PC-3 (cell line): ENCODE data around the gene HAUS7. TPM values are rescaled to one million over a fixed set of nuclear protein-coding genes. Genes with fewer than 3 reads are reported as not detected.

Experiments
- ATAC-seq: fragments of 200-7000 bp; cut with Tn5 transposase; 2 replicates; pipeline ENCODE4 v1.9.1; 2020; ENCODE audit warnings: mild to moderate bottlenecking, moderate library complexity
- BruUV-seq: library from RNA; stranded (reverse); fragments of 400-500 nt; replicated peaks from 2 replicates; lab custom pipeline; 2021; lab: Mats Ljungman, UMichigan
- CTCF ChIA-PET: fragments of 300-600 bp; sonication (Branson Sonifier 250); formaldehyde crosslinking; loops from one replicate; lab custom pipeline; 2022; ENCODE audit warnings: antibody characterized with exemption; lab: Charles Lee
- POLR2A ChIA-PET: fragments of 300-600 bp; sonication (Branson Sonifier 250); formaldehyde crosslinking; loops from one replicate; lab custom pipeline; 2022; ENCODE audit warnings: antibody characterized with exemption; ENCODE audit not compliant: unreplicated experiment; lab: Charles Lee
- DNase-seq: peaks from one replicate; pipeline ENCODE4 v3.0.0-alpha.2; 2015
- H2AFZ ChIP-seq: fragments of 300-600 bp; sonication (generic); 2 replicates; pipeline ENCODE4 v1.6.0; 2016; ENCODE audit warnings: antibody characterized with exemption, low read length
- H3F3A ChIP-seq: fragments of 300-600 bp; sonication (generic); one replicate; pipeline ENCODE4 v1.6.0; 2017; ENCODE audit warnings: antibody characterized with exemption, low read length, control low read depth, mild to moderate bottlenecking; ENCODE audit not compliant: unreplicated experiment
- H3K27ac ChIP-seq: fragments of 300-600 bp; sonication (generic); 2 replicates; pipeline ENCODE4 v1.5.1; 2016; ENCODE audit warnings: mild to moderate bottlenecking, low read length
- H3K27me3 ChIP-seq: fragments of 300-600 bp; sonication (generic); 2 replicates; pipeline ENCODE4 v1.6.1; 2016; ENCODE audit warnings: low read length, mixed read lengths
- H3K36me3 ChIP-seq: fragments of 300-600 bp; sonication (generic); 2 replicates; pipeline ENCODE4 v1.6.1; 2016; ENCODE audit warnings: low read depth, mixed run types, low read length, mixed read lengths
- H3K4me1 ChIP-seq: fragments of 300-600 bp; sonication (generic); 2 replicates; pipeline ENCODE4 v1.5.1; 2016; ENCODE audit warnings: low read length; ENCODE audit not compliant: insufficient read depth
- H3K4me2 ChIP-seq: fragments of 300-600 bp; sonication (generic); 2 replicates; pipeline ENCODE4 v1.6.0; 2016; ENCODE audit warnings: low read length
- H3K4me3 ChIP-seq: fragments of 300-600 bp; sonication (generic); 2 replicates; pipeline ENCODE4 v1.5.1; 2016; ENCODE audit warnings: mild to moderate bottlenecking, low read length, mixed read lengths
- H3K79me2 ChIP-seq: fragments of 300-600 bp; sonication (generic); 2 replicates; pipeline ENCODE4 v1.6.1; 2017; ENCODE audit warnings: low read length, mixed read lengths
- H3K9ac ChIP-seq: fragments of 300-600 bp; sonication (generic); 2 replicates; pipeline ENCODE4 v1.6.0; 2016; ENCODE audit warnings: mild to moderate bottlenecking, low read length
- H3K9me2 ChIP-seq: fragments of 300-600 bp; sonication (generic); replicated peaks from 2 replicates; pipeline ENCODE4 v1.6.1; 2016; ENCODE audit warnings: mixed run types, low read length, mixed read lengths
- H3K9me3 ChIP-seq: fragments of 300-600 bp; sonication (generic); 2 replicates; pipeline ENCODE4 v1.6.1; 2016; ENCODE audit warnings: low read length, mixed read lengths
- H4K20me1 ChIP-seq: fragments of 300-600 bp; sonication (generic); 2 replicates; pipeline ENCODE4 v1.6.1; 2016; ENCODE audit warnings: low read length, mixed read lengths
- EZH2 ChIP-seq: fragments of 300-600 bp; sonication (generic); IDR thresholded peaks from one replicate; pipeline ENCODE4 v1.6.1; 2017; ENCODE audit warnings: antibody characterized with exemption, mild to moderate bottlenecking, low read length; ENCODE audit not compliant: unreplicated experiment
- EZH2phosphoT487 ChIP-seq: fragments of 300-600 bp; sonication (generic); IDR thresholded peaks from 2 replicates; pipeline ENCODE4 v1.6.1; 2018; ENCODE audit warnings: mild to moderate bottlenecking, antibody characterized with exemption, low read length, borderline replicate concordance
- intact Hi-C: fragments of 100-400 bp; cut with micrococcal nuclease; formaldehyde crosslinking; loops from 2 replicates; pipeline ENCODE4 v1.9.0; 2023
- total RNA-seq: library from RNA; depleted of rRNA; stranded (reverse); fragments of >200 nt; gene quantifications from 2 replicates; pipeline ENCODE4 v1.2.3, GENCODE V29; 2014
- TF ChIP-seq, protein P1 (sequence below): fragments of 300-600 bp; sonication (generic); conservative IDR thresholded peaks from 2 replicates; pipeline ENCODE4 v1.5.1; 2017; ENCODE audit warnings: antibody characterized with exemption, low read depth, mild to moderate bottlenecking, low read length

Gene HAUS7
- total RNA-seq, 1 experiment from 2014 or later, result 46.0 TPM

DNA sequence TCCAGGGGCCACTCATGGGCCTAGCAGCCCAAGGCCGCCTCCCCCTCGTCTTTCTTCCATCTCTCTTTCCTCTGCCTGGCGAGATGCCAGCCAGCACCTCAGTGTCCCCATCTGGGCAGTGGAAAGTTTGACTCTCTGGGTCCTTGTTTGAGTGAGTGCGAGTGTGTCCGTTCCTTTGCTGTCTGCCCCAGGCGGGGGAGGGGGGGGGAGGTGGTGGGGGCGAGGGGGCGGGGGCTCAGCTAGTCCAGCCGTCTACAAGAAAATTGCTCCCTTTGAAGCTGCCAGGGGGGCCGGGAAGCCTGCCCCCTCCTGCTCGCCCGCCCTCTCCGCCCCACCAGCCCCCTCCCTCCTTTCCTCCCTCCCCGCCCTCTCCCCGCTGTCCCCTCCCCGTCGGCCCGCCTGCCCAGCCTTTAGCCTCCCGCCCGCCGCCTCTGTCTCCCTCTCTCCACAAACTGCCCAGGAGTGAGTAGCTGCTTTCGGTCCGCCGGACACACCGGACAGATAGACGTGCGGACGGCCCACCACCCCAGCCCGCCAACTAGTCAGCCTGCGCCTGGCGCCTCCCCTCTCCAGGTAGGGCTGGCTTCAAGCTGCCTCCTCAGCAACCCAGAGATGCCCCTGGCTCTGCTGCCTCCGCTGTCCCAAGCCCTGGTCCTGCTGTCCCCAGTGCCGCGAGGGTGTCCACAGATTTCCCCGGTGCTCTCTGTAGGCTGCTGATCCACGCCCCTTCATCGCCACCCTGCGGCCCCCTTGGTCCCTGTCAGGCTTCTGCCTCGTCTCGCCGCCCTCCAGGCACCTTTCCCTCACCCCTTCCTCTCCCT lies 24.4 kb upstream of the HAUS7 start, which contains the start of gene BGN:
TSS of gene BGN (plus strand) at position 440 of the 821 bp plus-strand sequence. CDS start 9,652 bp downstream, outside the sequence.
- no peak within 1 kb of the TSS for H3K27ac ChIP-seq
- no peak within 1 kb of the TSS for H3K9ac ChIP-seq
- H3F3A ChIP-seq, result no peaks in the 10 kb centered on the region
- H2AFZ ChIP-seq, result no peak within 1 kb of the TSS
- no peaks in the 10 kb centered on the region for H3K9me2 ChIP-seq
- no peaks in the 10 kb centered on the region for H3K9me3 ChIP-seq
- H3K4me2 ChIP-seq, result no peak within 1 kb of the TSS
- ATAC-seq (peak; percentile 37), DNase-seq (no peak)
- TF ChIP-seq, protein P1, sequence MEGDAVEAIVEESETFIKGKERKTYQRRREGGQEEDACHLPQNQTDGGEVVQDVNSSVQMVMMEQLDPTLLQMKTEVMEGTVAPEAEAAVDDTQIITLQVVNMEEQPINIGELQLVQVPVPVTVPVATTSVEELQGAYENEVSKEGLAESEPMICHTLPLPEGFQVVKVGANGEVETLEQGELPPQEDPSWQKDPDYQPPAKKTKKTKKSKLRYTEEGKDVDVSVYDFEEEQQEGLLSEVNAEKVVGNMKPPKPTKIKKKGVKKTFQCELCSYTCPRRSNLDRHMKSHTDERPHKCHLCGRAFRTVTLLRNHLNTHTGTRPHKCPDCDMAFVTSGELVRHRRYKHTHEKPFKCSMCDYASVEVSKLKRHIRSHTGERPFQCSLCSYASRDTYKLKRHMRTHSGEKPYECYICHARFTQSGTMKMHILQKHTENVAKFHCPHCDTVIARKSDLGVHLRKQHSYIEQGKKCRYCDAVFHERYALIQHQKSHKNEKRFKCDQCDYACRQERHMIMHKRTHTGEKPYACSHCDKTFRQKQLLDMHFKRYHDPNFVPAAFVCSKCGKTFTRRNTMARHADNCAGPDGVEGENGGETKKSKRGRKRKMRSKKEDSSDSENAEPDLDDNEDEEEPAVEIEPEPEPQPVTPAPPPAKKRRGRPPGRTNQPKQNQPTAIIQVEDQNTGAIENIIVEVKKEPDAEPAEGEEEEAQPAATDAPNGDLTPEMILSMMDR, result 0 out of 2 replicates have a peak, but pooled peaks have one; percentile 9
- TF ChIP-seq EZH2phosphoT487 (no peak), EZH2 (no peak)
- no peaks in the 10 kb centered on the region for H3K4me1 ChIP-seq
- CTCF ChIA-PET, result no interaction called here
- H3K79me2 ChIP-seq, result no peaks in the 10 kb centered on the region
- BruUV-seq, result no TSS peak
- H3K4me3 ChIP-seq, result no peak within 1 kb of the TSS
- POLR2A ChIA-PET, result no interaction called here
- intact Hi-C loops, result no loop called here
- H4K20me1 ChIP-seq, result no peaks in the 10 kb centered on the region
- H3K27me3 ChIP-seq, result peaks cover 14% of the 10 kb centered on the region
- H3K36me3 ChIP-seq, result no peaks in the 10 kb centered on the region

DNA sequence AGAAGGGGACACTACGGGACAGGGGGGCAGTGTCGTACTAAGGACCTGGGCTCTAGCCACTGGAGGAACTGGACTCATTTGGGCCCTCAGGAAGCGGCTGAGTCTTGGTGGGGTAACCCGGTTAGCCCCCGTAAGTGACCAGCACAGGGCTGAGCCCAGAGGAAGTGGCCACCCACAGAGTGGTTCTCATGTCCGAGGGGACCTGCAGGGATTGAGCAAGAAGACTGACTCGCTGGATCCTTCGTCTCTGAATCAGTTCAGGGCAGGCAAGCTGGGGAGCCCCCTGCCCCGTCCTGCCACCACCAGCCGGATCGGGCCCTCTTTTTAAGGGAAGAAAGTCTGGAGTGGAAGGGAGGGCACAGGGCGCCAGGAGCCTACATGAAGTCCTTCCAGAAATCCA lies 23.7 kb upstream of the HAUS7 start:
- no TSS peak for BruUV-seq
- Histone ChIP-seq H3K9me3 (no peaks in the 10 kb centered on the region), H3K4me2 (no peak overlapping the region), H3K9me2 (no peaks in the 10 kb centered on the region), H3K79me2 (no peaks in the 10 kb centered on the region), H3K27me3 (peaks cover 14% of the 10 kb centered on the region), H3K4me1 (no peaks in the 10 kb centered on the region), H3F3A (no peaks in the 10 kb centered on the region), H3K9ac (no peak overlapping the region), H3K36me3 (no peaks in the 10 kb centered on the region), H4K20me1 (no peaks in the 10 kb centered on the region), H3K27ac (no peak overlapping the region), H3K4me3 (no peak overlapping the region), H2AFZ (no peak overlapping the region)
- intact Hi-C loops, result no loop called here
- TF ChIP-seq, protein P1, result no peak
- no peak for TF ChIP-seq EZH2
- TF ChIP-seq EZH2phosphoT487, result no peak
- CTCF ChIA-PET, result no interaction called here
- DNase-seq (no peak), ATAC-seq (no peak)
- POLR2A ChIA-PET, result no interaction called here

DNA sequence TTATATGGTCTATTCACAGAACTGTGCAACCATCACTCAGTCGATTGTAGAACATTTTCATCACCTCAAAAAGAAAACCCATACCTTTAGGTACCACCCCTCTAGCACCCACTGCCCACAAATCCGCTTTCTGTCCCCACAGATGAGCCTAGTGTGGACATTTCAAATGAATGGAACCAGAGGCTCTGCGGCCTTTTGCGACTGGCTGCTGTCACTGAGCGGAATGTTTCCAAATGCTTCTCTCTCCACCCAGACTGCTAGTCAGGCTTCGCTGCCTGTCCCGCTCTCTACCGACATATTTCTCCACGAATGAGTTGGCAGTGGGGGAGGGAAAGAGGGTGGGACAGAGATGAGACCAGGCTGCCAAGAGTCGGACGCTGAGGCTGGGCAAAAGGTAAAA lies 22.7 kb upstream of the HAUS7 start:
- no TSS peak for BruUV-seq
- DNase-seq, result no peak
- Histone ChIP-seq H3K4me3 (no peak overlapping the region), H3K36me3 (no peaks in the 10 kb centered on the region), H3K79me2 (no peaks in the 10 kb centered on the region), H3K9ac (no peak overlapping the region), H3K4me2 (no peak overlapping the region), H3K27me3 (peaks cover 14% of the 10 kb centered on the region), H2AFZ (no peak overlapping the region), H3K27ac (no peak overlapping the region), H3K4me1 (peaks cover 5% of the 10 kb centered on the region; the same call in 1 of the 2 replicates), H3K9me3 (no peaks in the 10 kb centered on the region), H3K9me2 (no peaks in the 10 kb centered on the region), H4K20me1 (no peaks in the 10 kb centered on the region), H3F3A (no peaks in the 10 kb centered on the region)
- CTCF ChIA-PET, result no interaction called here
- no peak for ATAC-seq
- POLR2A ChIA-PET, result no interaction called here
- intact Hi-C loops, result no loop called here
- TF ChIP-seq EZH2, result no peak
- TF ChIP-seq, protein P1, result no peak
- TF ChIP-seq EZH2phosphoT487, result no peak
